D721Med (cell line): ENCODE measurements around the gene BCAM.

ENCODE experiments used
- DNase-seq: peaks from one replicate; pipeline ENCODE4 v3.0.0; 2011; ENCODE audit warnings: low spot score; ENCODE audit not compliant: insufficient read length
- FAIRE-seq: peaks from 2 replicates; lab custom pipeline; 2011; peaks lifted over from hg19 to GRCh38; lab: Jason Lieb, UNC
- CTCF ChIP-seq: IDR thresholded peaks from 2 replicates; pipeline ENCODE4 v1.5.1; 2012; ENCODE audit warnings: mild to moderate bottlenecking, control low read depth; ENCODE audit not compliant: insufficient read depth; ENCODE audit errors: missing control alignments

BCAM gene

GRCh38 chr19:44812142-44812718 lies 3.3 kb downstream of the BCAM start:
- DNase-seq (no peak), FAIRE-seq (no peak)
- TF ChIP-seq CTCF: no peak

- DNase-seq (no peak), FAIRE-seq (no peak)
- TF ChIP-seq CTCF: no peak
Measured at GRCh38 chr19:44813070-44813840, 4.4 kb downstream of the BCAM start.

GRCh38 chr19:44813841-44814470 lies 5.1 kb downstream of the BCAM start:
- TF ChIP-seq CTCF: no peak
- DNase-seq (no peak), FAIRE-seq (no peak)

GRCh38 chr19:44814517-44814916 lies 5.6 kb downstream of the BCAM start:
- DNase-seq (no peak), FAIRE-seq (no peak)
- TF ChIP-seq CTCF: no peak

- FAIRE-seq (no peak), DNase-seq (no peak)
- no peak for TF ChIP-seq CTCF
Measured at GRCh38 chr19:44816301-44816700, 7.4 kb downstream of the BCAM start.

GRCh38 chr19:44817725-44818465 lies 9.0 kb downstream of the BCAM start:
- FAIRE-seq: no peak
- TF ChIP-seq CTCF: no peak
- no peak for DNase-seq
